GM06990 (cell line): ENCODE data around the gene ARID1A.
"Not testable (repeated sequence)": the region's sequence is repeated elsewhere in the genome, so short reads cannot be mapped to it uniquely, and the experiment has no call there.

ENCODE experiments used
- DNase-seq: peaks from one replicate; pipeline ENCODE4 v3.0.0-alpha.2; 2011; ENCODE audit not compliant: insufficient read length; ENCODE audit errors: extremely low read depth
- H3K27me3 ChIP-seq: replicated peaks from 2 replicates; pipeline ENCODE4 v1.6.0; 2011; ENCODE audit warnings: low read length; ENCODE audit not compliant: control insufficient read depth, insufficient read depth
- H3K36me3 ChIP-seq: 2 replicates; pipeline ENCODE4 v1.5.1; 2011; ENCODE audit warnings: low read length; ENCODE audit not compliant: control insufficient read depth, insufficient read depth
- H3K4me3 ChIP-seq: replicated peaks from 2 replicates; pipeline ENCODE4 v1.5.1; 2011; ENCODE audit warnings: low read depth, mild to moderate bottlenecking, control low read depth, low read length
- CTCF ChIP-seq: IDR thresholded peaks from 2 replicates; pipeline ENCODE4 v1.5.1; 2011; ENCODE audit warnings: low read length, control low read depth, mild to moderate bottlenecking, inconsistent platforms; ENCODE audit not compliant: insufficient read depth, poor library complexity, severe bottlenecking

The ARID1A gene

GRCh38 chr1:26695356-26696118, at the start of gene ARID1A:
Gene ARID1A (plus strand): TSS chr1:26696015. CDS start chr1:26696404, 389 bp downstream.
- no peaks in the 10 kb centered on the region for H3K36me3 ChIP-seq

GRCh38 chr1:26664802-26665201, 31.0 kb upstream of the ARID1A start:
- no peaks in the 10 kb centered on the region for H3K36me3 ChIP-seq

More at GRCh38 chr1:26695356-26696118, at the start of gene ARID1A:
- Histone ChIP-seq H3K27me3 (no peaks in the 10 kb centered on the region), H3K4me3 (peak within 1 kb of the TSS; percentile 88)
- TF ChIP-seq CTCF, result no peak
- peak; percentile 100 for DNase-seq

GRCh38 chr1:26666855-26667254, 29.0 kb upstream of the ARID1A start:
- H3K4me3 ChIP-seq, result no peak overlapping the region
- H3K36me3 ChIP-seq, result no peaks in the 10 kb centered on the region
- H3K27me3 ChIP-seq, result no peaks in the 10 kb centered on the region
- DNase-seq, result no peak
- no peak for TF ChIP-seq CTCF

More at GRCh38 chr1:26664802-26665201, 31.0 kb upstream of the ARID1A start:
- H3K4me3 ChIP-seq, result no peak overlapping the region
- no peak for DNase-seq
- TF ChIP-seq CTCF, result no peak
- no peaks in the 10 kb centered on the region for H3K27me3 ChIP-seq

- not testable (repeated sequence) for H3K4me3 ChIP-seq, H3K36me3 ChIP-seq, DNase-seq, H3K27me3 ChIP-seq
Observed at GRCh38 chr1:26668106-26668786, 27.6 kb upstream of the ARID1A start.

- H3K27me3 ChIP-seq, result no peaks in the 10 kb centered on the region
- TF ChIP-seq CTCF, result peak; percentile 70
- H3K4me3 ChIP-seq, result no peak overlapping the region
- H3K36me3 ChIP-seq, result no peaks in the 10 kb centered on the region
- DNase-seq, result peak; percentile 56
Observed at GRCh38 chr1:26677306-26678115, 18.3 kb upstream of the ARID1A start.
